Neural cell (in vitro differentiated cells): ENCODE data around the gene PRICKLE2. TPM values are rescaled to one million over a fixed set of nuclear protein-coding genes. Genes with fewer than 3 reads are reported as not detected.

Experiments used
- H2AFZ ChIP-seq: fragments of 200-600, 300-800 bp; sonication (generic), shearing (Covaris generic); 2 replicates; pipeline ENCODE4 v1.6.0; 2014; ENCODE audit warnings: low read depth, mild to moderate bottlenecking, antibody characterized with exemption, low read length, moderate library complexity
- H3F3A ChIP-seq: fragments of 200-600 bp; shearing (Covaris generic); 2 replicates; pipeline ENCODE4 v1.6.1; 2016; ENCODE audit warnings: mild to moderate bottlenecking, moderate library complexity, mixed read lengths, antibody characterized with exemption, low read length; ENCODE audit not compliant: insufficient read depth, poor library complexity, severe bottlenecking
- H3K27ac ChIP-seq: fragments of 200-600, 300-800 bp; sonication (generic), shearing (Covaris generic); 2 replicates; pipeline ENCODE4 v1.5.1; 2014; ENCODE audit warnings: mild to moderate bottlenecking, low read length, moderate library complexity
- H3K27me3 ChIP-seq: fragments of 300-800, 200-600 bp; sonication (generic), shearing (Covaris generic); 2 replicates; pipeline ENCODE4 v1.6.0; 2014; ENCODE audit warnings: mild to moderate bottlenecking, low read depth, low read length, moderate library complexity; ENCODE audit not compliant: insufficient read depth
- H3K36me3 ChIP-seq: fragments of 300-800, 200-600 bp; sonication (generic), shearing (Covaris generic); 2 replicates; pipeline ENCODE4 v1.5.1; 2014; ENCODE audit warnings: mild to moderate bottlenecking, antibody characterized with exemption, low read length, moderate library complexity; ENCODE audit not compliant: insufficient read depth
- H3K4me2 ChIP-seq: fragments of 300-800, 200-600 bp; sonication (generic), shearing (Covaris generic); 2 replicates; pipeline ENCODE4 v1.6.0; 2014; ENCODE audit warnings: mild to moderate bottlenecking, low read length
- H3K4me3 ChIP-seq: fragments of 300-800, 200-600 bp; sonication (generic), shearing (Covaris generic); 2 replicates; pipeline ENCODE4 v1.5.1; 2014; ENCODE audit warnings: mild to moderate bottlenecking, low read length, moderate library complexity
- H3K79me2 ChIP-seq: fragments of 200-600 bp; shearing (Covaris generic); replicated peaks from 2 replicates; pipeline ENCODE4 v1.6.0; 2014; ENCODE audit warnings: mild to moderate bottlenecking, low read length, moderate library complexity; ENCODE audit not compliant: insufficient read depth
- H3K9ac ChIP-seq: fragments of 300-800, 200-600 bp; sonication (generic), shearing (Covaris generic); 2 replicates; pipeline ENCODE4 v1.6.1; 2016; ENCODE audit warnings: mild to moderate bottlenecking, low read length, mixed read lengths
- H3K9me2 ChIP-seq: fragments of 200-600 bp; shearing (Covaris generic); 2 replicates; pipeline ENCODE4 v1.6.1; 2016; ENCODE audit warnings: mild to moderate bottlenecking, low read length, mixed read lengths; ENCODE audit not compliant: insufficient read depth
- H3K9me3 ChIP-seq: fragments of 200-600, 300-800 bp; sonication (generic), shearing (Covaris generic); 2 replicates; pipeline ENCODE4 v1.6.1; 2016; ENCODE audit warnings: mild to moderate bottlenecking, mixed run types, low read length, moderate library complexity, mixed read lengths
- H4K20me1 ChIP-seq: fragments of 200-600 bp; shearing (Covaris generic); 2 replicates; pipeline ENCODE4 v1.6.1; 2016; ENCODE audit warnings: mild to moderate bottlenecking, mixed run types; ENCODE audit not compliant: insufficient read depth
- CTCF ChIP-seq: fragments of 450-650 bp; IDR thresholded peaks from 2 replicates; pipeline ENCODE4 v1.5.1; 2014; ENCODE audit warnings: antibody characterized with exemption, mild to moderate bottlenecking, moderate library complexity; ENCODE audit not compliant: poor library complexity, severe bottlenecking
- EP300 ChIP-seq: fragments of 450-650 bp; conservative IDR thresholded peaks from 2 replicates; pipeline ENCODE4 v1.6.1; 2014; ENCODE audit warnings: antibody characterized with exemption, mild to moderate bottlenecking, moderate library complexity; ENCODE audit not compliant: poor library complexity, severe bottlenecking
- EZH2 ChIP-seq: fragments of 200-600, 300-800 bp; shearing (Covaris generic), sonication (generic); IDR thresholded peaks from 2 replicates; pipeline ENCODE4 v1.6.1; 2014; ENCODE audit warnings: antibody characterized with exemption, low read length, borderline replicate concordance, mild to moderate bottlenecking; ENCODE audit not compliant: insufficient read depth, poor library complexity, severe bottlenecking
- MXI1 ChIP-seq: fragments of 450-650 bp; conservative IDR thresholded peaks from 2 replicates; pipeline ENCODE4 v1.6.1; 2014; ENCODE audit warnings: antibody characterized with exemption, mild to moderate bottlenecking; ENCODE audit not compliant: poor library complexity, severe bottlenecking
- POLR2AphosphoS5 ChIP-seq: IDR thresholded peaks from 2 replicates; pipeline ENCODE4 v1.6.1; 2012
- RAD21 ChIP-seq: fragments of 450-650 bp; conservative IDR thresholded peaks from 2 replicates; pipeline ENCODE4 v1.6.1; 2014; ENCODE audit warnings: antibody characterized with exemption, mild to moderate bottlenecking, moderate library complexity
- REST ChIP-seq: IDR thresholded peaks from 2 replicates; pipeline ENCODE4 v1.6.1; 2012; ENCODE audit warnings: borderline replicate concordance
- SMC3 ChIP-seq: fragments of 450-650 bp; conservative IDR thresholded peaks from 2 replicates; pipeline ENCODE4 v1.6.1; 2014; ENCODE audit warnings: antibody characterized with exemption, mild to moderate bottlenecking, moderate library complexity; ENCODE audit not compliant: poor library complexity
- TAF1 ChIP-seq: IDR thresholded peaks from 2 replicates; pipeline ENCODE4 v1.6.1; 2012; ENCODE audit warnings: low read depth
- polyA plus RNA-seq: library from polyadenylated mRNA; depleted of rRNA; stranded (reverse); fragments of >200 nt; gene quantifications from 2 replicates; pipeline ENCODE4 v1.2.3, GENCODE V29; 2014

Gene PRICKLE2
- polyA plus RNA-seq, 1 donor from 2014 or later: 8.7 TPM

- H4K20me1 ChIP-seq: no peaks in the 10 kb centered on the region
- H3K4me3 ChIP-seq: no peak overlapping the region
- H3K79me2 ChIP-seq: no peaks in the 10 kb centered on the region
- no peak for TF ChIP-seq EZH2
- no peak for TF ChIP-seq REST
- TF ChIP-seq POLR2AphosphoS5: no peak
- no peak for TF ChIP-seq CTCF
- TF ChIP-seq MXI1: no peak
- TF ChIP-seq EP300: no peak
- TF ChIP-seq TAF1: no peak
- no peak for TF ChIP-seq SMC3
- no peak for TF ChIP-seq RAD21
- no peak overlapping the region for H3K4me2 ChIP-seq
- H3K9ac ChIP-seq: no peak overlapping the region
- H3K27me3 ChIP-seq: no peaks in the 10 kb centered on the region
- H3K9me2 ChIP-seq: no peaks in the 10 kb centered on the region
- H3K27ac ChIP-seq: no peak overlapping the region
- peaks cover 6% of the 10 kb centered on the region for H3K9me3 ChIP-seq
- H3F3A ChIP-seq: no peaks in the 10 kb centered on the region
- H2AFZ ChIP-seq: no peak overlapping the region
- H3K36me3 ChIP-seq: no peaks in the 10 kb centered on the region
Measured at GRCh38 chr3:64240959-64241358, 15.7 kb upstream of the PRICKLE2 start.

GRCh38 chr3:64240396-64240795, 15.1 kb upstream of the PRICKLE2 start:
- H2AFZ ChIP-seq: no peak overlapping the region
- no peaks in the 10 kb centered on the region for H3K36me3 ChIP-seq
- TF ChIP-seq CTCF (no peak), SMC3 (no peak), RAD21 (no peak), EZH2 (no peak)
- no peak overlapping the region for H3K4me2 ChIP-seq
- no peak overlapping the region for H3K4me3 ChIP-seq
- H3K9me3 ChIP-seq: peaks cover 6% of the 10 kb centered on the region
- H3K9ac ChIP-seq: no peak overlapping the region
- no peaks in the 10 kb centered on the region for H4K20me1 ChIP-seq
- H3K9me2 ChIP-seq: no peaks in the 10 kb centered on the region
- no peaks in the 10 kb centered on the region for H3F3A ChIP-seq
- H3K27ac ChIP-seq: no peak overlapping the region
- no peaks in the 10 kb centered on the region for H3K27me3 ChIP-seq
- no peaks in the 10 kb centered on the region for H3K79me2 ChIP-seq
